ENCODE data around the gene CATSPER3. TPM values are rescaled to one million over a fixed set of nuclear protein-coding genes. Genes with fewer than 3 reads are reported as not detected.

CATSPER3 gene
- total RNA-seq, 4 donors from 2014 or later, result 0.56 TPM; not detected in 3

DNA sequence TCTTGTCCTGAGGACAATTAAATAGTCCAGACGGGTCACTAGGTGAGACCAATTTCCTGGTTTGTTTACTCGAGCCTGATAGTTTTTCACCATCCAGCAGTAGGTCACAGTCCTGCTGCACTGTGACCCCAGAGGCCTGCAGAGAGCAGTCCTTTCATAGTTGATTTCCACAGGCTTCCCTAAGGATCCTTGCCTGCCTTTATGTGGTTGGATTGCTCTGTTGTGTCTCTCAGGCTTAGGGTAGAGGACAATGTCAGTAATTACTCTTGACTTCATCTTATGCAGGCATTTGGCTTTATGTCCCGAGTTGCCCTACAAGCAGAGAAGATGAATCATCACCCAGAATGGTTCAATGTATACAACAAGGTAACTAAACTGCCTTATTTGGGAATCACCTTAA, 9.0 kb upstream of the CATSPER3 start:
- intact Hi-C loops (cut with DNase I), result no loop called here
- WGBS, 2 donors, result 61 to 80% methylated on average over 3 of the region's 3 CpGs
- TF ChIP-seq, protein P1, sequence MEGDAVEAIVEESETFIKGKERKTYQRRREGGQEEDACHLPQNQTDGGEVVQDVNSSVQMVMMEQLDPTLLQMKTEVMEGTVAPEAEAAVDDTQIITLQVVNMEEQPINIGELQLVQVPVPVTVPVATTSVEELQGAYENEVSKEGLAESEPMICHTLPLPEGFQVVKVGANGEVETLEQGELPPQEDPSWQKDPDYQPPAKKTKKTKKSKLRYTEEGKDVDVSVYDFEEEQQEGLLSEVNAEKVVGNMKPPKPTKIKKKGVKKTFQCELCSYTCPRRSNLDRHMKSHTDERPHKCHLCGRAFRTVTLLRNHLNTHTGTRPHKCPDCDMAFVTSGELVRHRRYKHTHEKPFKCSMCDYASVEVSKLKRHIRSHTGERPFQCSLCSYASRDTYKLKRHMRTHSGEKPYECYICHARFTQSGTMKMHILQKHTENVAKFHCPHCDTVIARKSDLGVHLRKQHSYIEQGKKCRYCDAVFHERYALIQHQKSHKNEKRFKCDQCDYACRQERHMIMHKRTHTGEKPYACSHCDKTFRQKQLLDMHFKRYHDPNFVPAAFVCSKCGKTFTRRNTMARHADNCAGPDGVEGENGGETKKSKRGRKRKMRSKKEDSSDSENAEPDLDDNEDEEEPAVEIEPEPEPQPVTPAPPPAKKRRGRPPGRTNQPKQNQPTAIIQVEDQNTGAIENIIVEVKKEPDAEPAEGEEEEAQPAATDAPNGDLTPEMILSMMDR (IDR thresholded peaks at IDR 0.05), result no peak
- no peak for TF ChIP-seq POLR2A (IDR thresholded peaks at IDR 0.05)

DNA sequence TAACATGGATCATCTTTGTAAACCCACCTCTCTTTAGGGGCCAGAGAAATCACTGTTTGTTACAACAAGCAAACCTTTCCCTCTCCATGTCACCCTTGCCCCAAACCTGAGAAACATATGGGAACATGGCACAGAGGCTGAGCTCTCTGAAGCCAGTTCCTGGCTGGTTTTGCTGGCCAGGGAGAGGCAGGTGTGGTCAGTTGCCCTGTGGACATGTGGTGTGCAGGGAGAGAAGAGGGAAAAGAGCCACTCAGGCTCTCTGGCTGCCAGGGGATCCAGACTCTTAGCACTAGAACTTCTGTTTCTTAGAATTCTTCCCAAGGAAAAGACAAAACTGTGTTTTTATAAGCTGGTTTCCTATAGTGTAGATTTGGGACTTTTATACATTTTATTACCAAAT, 4.6 kb upstream of the CATSPER3 start:
- intact Hi-C loops (cut with DNase I), result no loop called here
- Histone ChIP-seq H3K4me1 (no peaks in the 10 kb centered on the region), H3K27ac (no peak overlapping the region), H3K27me3 (no peaks in the 10 kb centered on the region), H3K36me3 (peaks cover 0 to 7% of the 10 kb centered on the region in 2 donors), H3K4me3 (replicated peaks in 1 of 3) (no peak overlapping the region), H3K9me3 (no peaks in the 10 kb centered on the region)
- no peak for TF ChIP-seq POLR2A (IDR thresholded peaks at IDR 0.05)
- TF ChIP-seq, protein P1 (IDR thresholded peaks at IDR 0.05), result no peak
- no peak for DNase-seq

More for the DNA sequence above, 9.0 kb upstream of the CATSPER3 start:
- no peak overlapping the region for H3K4me3 ChIP-seq (replicated peaks in 1 of 3)
- no peaks in the 10 kb centered on the region for H3K27me3 ChIP-seq
- no peak for DNase-seq
- peaks cover 0 to 7% of the 10 kb centered on the region in 2 donors for H3K36me3 ChIP-seq
- H3K4me1 ChIP-seq, result no peaks in the 10 kb centered on the region
- no peak overlapping the region for H3K27ac ChIP-seq
- no peaks in the 10 kb centered on the region for H3K9me3 ChIP-seq

DNA sequence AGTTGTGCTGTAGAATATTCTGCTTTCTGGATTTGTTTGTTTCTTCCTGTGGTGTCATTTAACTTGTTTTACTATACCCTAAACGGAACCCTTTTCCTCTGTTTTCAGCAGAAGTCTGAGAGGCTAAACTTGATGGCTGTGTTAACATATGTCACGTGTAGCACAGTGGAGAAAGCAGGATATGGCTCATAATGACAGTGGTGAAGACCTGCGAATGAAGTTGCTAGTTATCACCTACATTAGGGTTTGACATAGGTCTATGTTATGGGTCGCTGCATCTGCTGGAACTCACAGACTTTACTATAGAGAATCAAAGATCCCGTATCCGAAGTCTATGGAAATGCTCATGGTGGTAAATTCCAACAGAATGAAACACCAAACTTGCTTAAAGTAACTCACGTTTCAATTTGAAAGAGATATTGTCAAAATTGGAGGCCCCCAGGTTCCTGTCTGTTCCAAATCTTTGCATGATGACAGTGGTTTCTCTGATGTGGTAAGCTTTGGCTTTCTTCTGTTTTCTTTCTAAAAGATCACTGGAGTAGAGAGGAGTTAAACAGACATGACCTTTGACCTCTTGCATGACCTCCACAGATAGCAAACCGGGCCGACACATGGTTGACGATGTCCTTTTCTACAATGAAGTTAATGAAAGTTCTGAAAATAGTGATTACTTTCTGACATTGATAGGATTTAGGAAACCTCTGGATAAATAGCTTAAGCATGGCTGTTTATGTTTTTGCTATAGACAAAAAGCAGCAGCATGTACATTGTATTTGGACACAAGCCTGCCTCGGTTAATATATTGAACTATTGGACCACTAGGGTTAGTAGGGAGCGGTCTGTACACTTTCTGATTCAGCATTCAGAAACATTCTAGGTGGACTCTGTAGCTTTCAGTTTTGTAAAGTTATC, 3.1 kb upstream of the CATSPER3 start:
- Histone ChIP-seq H3K4me1 (no peaks in the 10 kb centered on the region), H3K4me3 (replicated peaks in 1 of 3) (no peak overlapping the region), H3K36me3 (peaks cover 0 to 7% of the 10 kb centered on the region in 2 donors), H3K27ac (no peak overlapping the region), H3K9me3 (no peaks in the 10 kb centered on the region), H3K27me3 (no peaks in the 10 kb centered on the region)
- intact Hi-C loops (cut with DNase I), result no loop called here
- no peak for DNase-seq
- 92% methylated on average over 12 of the region's 12 CpGs for WGBS, 2 donors
- TF ChIP-seq, protein P1 (IDR thresholded peaks at IDR 0.05), result no peak
- TF ChIP-seq POLR2A (IDR thresholded peaks at IDR 0.05), result no peak

DNA sequence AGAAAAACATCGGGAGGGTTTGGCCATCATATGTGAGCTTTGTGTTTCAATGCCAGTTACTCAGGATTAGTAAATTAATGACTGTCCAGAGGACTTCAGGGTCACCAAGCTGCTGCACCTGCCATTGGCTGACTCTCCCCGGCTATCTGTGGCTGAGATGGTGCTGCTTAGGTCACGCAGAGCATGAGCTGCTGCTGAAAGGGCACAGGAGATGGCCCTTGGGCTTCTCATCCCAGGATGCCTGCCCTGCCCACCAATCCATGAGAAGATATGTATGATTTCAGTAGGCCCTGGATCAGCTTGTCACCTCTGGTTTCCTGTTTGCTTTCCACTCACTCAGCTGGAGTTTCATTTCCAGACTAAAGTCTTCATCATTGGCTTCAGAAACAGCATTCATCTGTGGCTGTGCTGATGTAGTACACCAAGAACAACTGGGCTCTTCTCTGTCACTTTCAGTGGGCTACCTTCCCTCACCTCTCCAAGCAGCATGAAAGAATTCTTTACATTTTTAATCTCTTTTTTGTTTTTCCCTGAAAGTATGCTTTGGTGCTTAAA, 2.4 kb upstream of the CATSPER3 start:
- peaks cover 0 to 7% of the 10 kb centered on the region in 2 donors for H3K36me3 ChIP-seq
- H3K4me3 ChIP-seq (replicated peaks in 1 of 3), result no peak overlapping the region
- no peak for TF ChIP-seq POLR2A (IDR thresholded peaks at IDR 0.05)
- TF ChIP-seq, protein P1 (IDR thresholded peaks at IDR 0.05), result no peak
- H3K4me1 ChIP-seq, result no peaks in the 10 kb centered on the region
- no peaks in the 10 kb centered on the region for H3K9me3 ChIP-seq
- no peak for DNase-seq
- intact Hi-C loops (cut with DNase I), result no loop called here
- no peak overlapping the region for H3K27ac ChIP-seq
- WGBS, 2 donors, result 100% methylated on average over 2 to 3 of the region's 3 CpGs
- no peaks in the 10 kb centered on the region for H3K27me3 ChIP-seq

DNA sequence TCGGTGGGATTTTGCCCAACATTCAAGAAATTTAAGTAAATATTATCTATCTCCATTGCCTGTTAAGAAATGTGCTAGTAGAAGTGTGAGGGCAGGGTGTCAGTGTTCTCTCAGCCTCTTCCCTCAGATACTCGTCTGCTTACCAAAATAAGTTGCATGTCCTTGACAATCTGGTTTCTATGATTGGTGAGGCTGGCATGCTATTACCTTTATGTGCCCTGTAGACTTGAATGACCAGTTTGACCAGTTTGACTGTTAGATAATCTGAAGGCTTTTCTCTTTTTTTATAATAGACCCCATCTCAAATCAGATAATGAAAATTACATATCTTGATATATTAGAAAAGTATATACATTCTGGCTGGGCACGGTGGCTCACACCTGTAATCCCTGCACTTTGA, 348 bp downstream of the CATSPER3 start:
- WGBS, 2 donors, result 72 to 75% methylated on average over 3 of the region's 3 CpGs
- intact Hi-C loops (cut with DNase I), result no loop called here

More for the DNA sequence above, 348 bp downstream of the CATSPER3 start:
- H3K27me3 ChIP-seq, result no peaks in the 10 kb centered on the region
- no peaks in the 10 kb centered on the region for H3K9me3 ChIP-seq
- no peaks in the 10 kb centered on the region for H3K36me3 ChIP-seq
- H3K4me1 ChIP-seq, result no peaks in the 10 kb centered on the region
- H3K4me3 ChIP-seq (replicated peaks in 1 of 3), result no peak overlapping the region
- H3K27ac ChIP-seq, result no peak overlapping the region
- no peak for DNase-seq
- no peak for TF ChIP-seq POLR2A (IDR thresholded peaks at IDR 0.05)
- TF ChIP-seq, protein P1 (IDR thresholded peaks at IDR 0.05), result no peak
